Smooth muscle cell (in vitro differentiated cells): ENCODE data around the gene FSTL1. TPM values are rescaled to one million over a fixed set of nuclear protein-coding genes. Genes with fewer than 3 reads are reported as not detected.

Experiments
- DNase-seq: peaks from one replicate; lab custom pipeline; 2025; ENCODE audit not compliant: unreplicated experiment; lab: John Stamatoyannopoulos, UW
- H2AFZ ChIP-seq: fragments of 200-600 bp; sonication (generic); 2 replicates; pipeline ENCODE4 v1.6.0; 2016; ENCODE audit warnings: antibody characterized with exemption, low read depth, mild to moderate bottlenecking
- H3F3A ChIP-seq: fragments of 200-600 bp; sonication (generic); 2 replicates; pipeline ENCODE4 v1.6.0; 2017; ENCODE audit warnings: antibody characterized with exemption, low read depth
- H3K27ac ChIP-seq: fragments of 200-600 bp; sonication (generic); 2 replicates; pipeline ENCODE4 v1.5.1; 2016; ENCODE audit warnings: low read depth, mild to moderate bottlenecking
- H3K27me3 ChIP-seq: fragments of 200-600 bp; sonication (generic); 2 replicates; pipeline ENCODE4 v1.6.1; 2016; ENCODE audit warnings: low read depth, mild to moderate bottlenecking
- H3K36me3 ChIP-seq: fragments of 200-600 bp; sonication (generic); 2 replicates; pipeline ENCODE4 v1.5.1; 2016; ENCODE audit warnings: low read depth
- H3K4me1 ChIP-seq: fragments of 200-600 bp; sonication (generic); 2 replicates; pipeline ENCODE4 v1.5.1; 2016; ENCODE audit warnings: low read depth
- H3K4me2 ChIP-seq: fragments of 200-600 bp; sonication (generic); 2 replicates; pipeline ENCODE4 v1.6.0; 2016; ENCODE audit warnings: mild to moderate bottlenecking
- H3K4me3 ChIP-seq: fragments of 200-600 bp; sonication (generic); 2 replicates; pipeline ENCODE4 v1.5.1; 2016; ENCODE audit warnings: mild to moderate bottlenecking
- H3K79me2 ChIP-seq: fragments of 200-600 bp; sonication (generic); 2 replicates; pipeline ENCODE4 v1.6.0; 2016; ENCODE audit warnings: low read depth, mild to moderate bottlenecking
- H3K9ac ChIP-seq: fragments of 200-600 bp; sonication (generic); 2 replicates; pipeline ENCODE4 v1.6.0; 2016; ENCODE audit warnings: low read depth
- H3K9me3 ChIP-seq: fragments of 200-600 bp; sonication (generic); replicated peaks from 2 replicates; pipeline ENCODE4 v1.5.1; 2016; ENCODE audit warnings: low read depth
- H4K20me1 ChIP-seq: fragments of 200-600 bp; sonication (generic); 2 replicates; pipeline ENCODE4 v1.6.0; 2016; ENCODE audit warnings: low read depth
- WGBS: methylation state at CpG from one replicate; pipeline ENCODE4 v1.1.7; 2016; ENCODE audit warnings: low lambda C conversion rate; 5-methylcytosine and 5-hydroxymethylcytosine counted together
- polyA plus RNA-seq: library from polyadenylated mRNA; unstranded; fragments of >200 nt; fragmentation: Nextera tagmentation; extraction: Ambion mirVana; gene quantifications from 2 replicates; pipeline ENCODE4 v1.2.1, GENCODE V29; 2016
- total RNA-seq: library from RNA; depleted of rRNA; stranded (reverse); fragments of >200 nt; gene quantifications from 2 replicates; pipeline ENCODE4 v1.2.3, GENCODE V29; 2014
- TF ChIP-seq, protein P1 (sequence below): fragments of 200-600 bp; sonication (generic); IDR thresholded peaks from 2 replicates; pipeline ENCODE4 v1.5.1; 2017; ENCODE audit warnings: borderline replicate concordance, mild to moderate bottlenecking, antibody characterized with exemption; ENCODE audit not compliant: insufficient read depth, poor library complexity, severe bottlenecking

FSTL1 gene
- total and polyA plus RNA-seq, 2 experiments from 2014 or later: 562 to 630 TPM

GRCh38 chr3:120410116-120410515, 40.7 kb downstream of the FSTL1 start:
- TF ChIP-seq, protein P1, sequence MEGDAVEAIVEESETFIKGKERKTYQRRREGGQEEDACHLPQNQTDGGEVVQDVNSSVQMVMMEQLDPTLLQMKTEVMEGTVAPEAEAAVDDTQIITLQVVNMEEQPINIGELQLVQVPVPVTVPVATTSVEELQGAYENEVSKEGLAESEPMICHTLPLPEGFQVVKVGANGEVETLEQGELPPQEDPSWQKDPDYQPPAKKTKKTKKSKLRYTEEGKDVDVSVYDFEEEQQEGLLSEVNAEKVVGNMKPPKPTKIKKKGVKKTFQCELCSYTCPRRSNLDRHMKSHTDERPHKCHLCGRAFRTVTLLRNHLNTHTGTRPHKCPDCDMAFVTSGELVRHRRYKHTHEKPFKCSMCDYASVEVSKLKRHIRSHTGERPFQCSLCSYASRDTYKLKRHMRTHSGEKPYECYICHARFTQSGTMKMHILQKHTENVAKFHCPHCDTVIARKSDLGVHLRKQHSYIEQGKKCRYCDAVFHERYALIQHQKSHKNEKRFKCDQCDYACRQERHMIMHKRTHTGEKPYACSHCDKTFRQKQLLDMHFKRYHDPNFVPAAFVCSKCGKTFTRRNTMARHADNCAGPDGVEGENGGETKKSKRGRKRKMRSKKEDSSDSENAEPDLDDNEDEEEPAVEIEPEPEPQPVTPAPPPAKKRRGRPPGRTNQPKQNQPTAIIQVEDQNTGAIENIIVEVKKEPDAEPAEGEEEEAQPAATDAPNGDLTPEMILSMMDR: no peak
- Histone ChIP-seq H3K4me1 (no peaks in the 10 kb centered on the region), H2AFZ (no peak overlapping the region), H3F3A (no peaks in the 10 kb centered on the region), H3K27me3 (no peaks in the 10 kb centered on the region), H3K4me3 (no peak overlapping the region), H3K9me3 (no peaks in the 10 kb centered on the region), H3K27ac (no peak overlapping the region), H3K4me2 (no peak overlapping the region), H3K36me3 (peaks cover 51% of the 10 kb centered on the region), H3K9ac (no peak overlapping the region), H4K20me1 (peaks cover 23% of the 10 kb centered on the region), H3K79me2 (no peaks in the 10 kb centered on the region)
- DNase-seq: no peak
- WGBS: 93% methylated on average over 3 of the region's 3 CpGs

GRCh38 chr3:120407508-120408287, 43.1 kb downstream of the FSTL1 start:
- H4K20me1 ChIP-seq: peaks cover 13% of the 10 kb centered on the region
- no peak for DNase-seq
- H3K79me2 ChIP-seq: no peaks in the 10 kb centered on the region
- TF ChIP-seq, protein P1: no peak
- no peaks in the 10 kb centered on the region for H3K9me3 ChIP-seq
- H3K4me3 ChIP-seq: no peak overlapping the region
- no peaks in the 10 kb centered on the region for H3F3A ChIP-seq
- no peaks in the 10 kb centered on the region for H3K4me1 ChIP-seq
- 85% methylated on average over 2 of the region's 2 CpGs for WGBS
- no peak overlapping the region for H3K9ac ChIP-seq
- no peaks in the 10 kb centered on the region for H3K27me3 ChIP-seq
- no peak overlapping the region for H2AFZ ChIP-seq
- H3K36me3 ChIP-seq: peaks cover 61% of the 10 kb centered on the region
- no peak overlapping the region for H3K4me2 ChIP-seq
- H3K27ac ChIP-seq: no peak overlapping the region

DNA sequence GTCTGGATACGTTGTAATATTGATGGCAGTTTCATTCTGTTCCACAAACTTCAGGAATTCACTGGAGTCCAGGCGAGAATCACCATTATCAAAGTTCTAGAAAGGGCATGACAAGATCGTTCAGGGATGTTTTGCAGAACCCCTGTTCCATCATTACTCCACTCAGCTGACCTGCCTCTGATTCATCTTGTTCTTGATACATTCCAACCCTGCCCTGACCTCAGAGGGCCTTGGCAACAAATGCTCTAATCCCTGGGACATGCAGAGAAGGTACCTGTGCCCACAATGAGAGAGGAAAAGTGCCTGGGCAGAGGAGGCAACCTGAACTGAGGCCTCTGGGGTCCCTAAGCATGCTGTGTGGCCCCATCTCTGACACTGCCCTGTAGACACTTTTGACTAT, 45.9 kb downstream of the FSTL1 start:
- peaks cover 2% of the 10 kb centered on the region for H4K20me1 ChIP-seq

More for the DNA sequence above, 45.9 kb downstream of the FSTL1 start:
- no peaks in the 10 kb centered on the region for H3K79me2 ChIP-seq
- no peak overlapping the region for H2AFZ ChIP-seq
- TF ChIP-seq, protein P1: no peak
- H3F3A ChIP-seq: no peaks in the 10 kb centered on the region
- WGBS: 93% methylated on average over 3 of the region's 3 CpGs
- H3K9ac ChIP-seq: no peak overlapping the region
- H3K4me1 ChIP-seq: no peaks in the 10 kb centered on the region
- H3K4me3 ChIP-seq: no peak overlapping the region
- H3K27me3 ChIP-seq: no peaks in the 10 kb centered on the region
- no peak overlapping the region for H3K27ac ChIP-seq
- H3K4me2 ChIP-seq: no peak overlapping the region
- no peaks in the 10 kb centered on the region for H3K9me3 ChIP-seq
- DNase-seq: no peak
- peaks cover 65% of the 10 kb centered on the region for H3K36me3 ChIP-seq
